IgD-negative memory B cell (primary cell): ENCODE measurements around the gene MORN4. TPM values are rescaled to one million over a fixed set of nuclear protein-coding genes. Genes with fewer than 3 reads are reported as not detected.
"Not testable (repeated sequence)": the region's sequence is repeated elsewhere in the genome, so short reads cannot be mapped to it uniquely, and the experiment has no call there.

ENCODE experiments used
- H3K27ac Mint-ChIP-seq, 3 donors: one replicate each; pipeline ENCODE4 v1.8.0; 2020 to 2022; ENCODE audit warnings: mild to moderate bottlenecking in 3 of 3, mixed read lengths in 3 of 3, moderate library complexity in 1 of 3
- H3K27me3 Mint-ChIP-seq: one replicate; pipeline ENCODE4 v1.8.0; 2021; ENCODE audit warnings: mixed read lengths
- H3K36me3 Mint-ChIP-seq: one replicate; pipeline ENCODE4 v1.8.0; 2020; ENCODE audit warnings: mild to moderate bottlenecking, mixed read lengths
- H3K4me1 Mint-ChIP-seq, 3 donors: one replicate each; pipeline ENCODE4 v1.8.0; 2020 to 2022; ENCODE audit warnings: mixed read lengths in 3 of 3, mild to moderate bottlenecking in 1 of 3
- H3K4me3 Mint-ChIP-seq, 4 donors: one replicate each; pipeline ENCODE4 v1.8.0; 2020 to 2022; ENCODE audit warnings: mild to moderate bottlenecking in 4 of 4, mixed read lengths in 4 of 4, moderate library complexity in 3 of 4
- H3K9me3 Mint-ChIP-seq, 3 donors: one replicate each; pipeline ENCODE4 v1.8.0; 2020 to 2021; ENCODE audit warnings: mixed read lengths in 3 of 3, mild to moderate bottlenecking in 1 of 3
- polyA plus RNA-seq: library from polyadenylated mRNA; unstranded; fragments of 300-500 nt; fragmentation: Illumina TruSeq; gene quantifications from one replicate; pipeline ENCODE4 v1.2.3, GENCODE V29; 2021

The MORN4 gene
- polyA plus RNA-seq, 1 donor from 2014 or later = 2.1 TPM

DNA sequence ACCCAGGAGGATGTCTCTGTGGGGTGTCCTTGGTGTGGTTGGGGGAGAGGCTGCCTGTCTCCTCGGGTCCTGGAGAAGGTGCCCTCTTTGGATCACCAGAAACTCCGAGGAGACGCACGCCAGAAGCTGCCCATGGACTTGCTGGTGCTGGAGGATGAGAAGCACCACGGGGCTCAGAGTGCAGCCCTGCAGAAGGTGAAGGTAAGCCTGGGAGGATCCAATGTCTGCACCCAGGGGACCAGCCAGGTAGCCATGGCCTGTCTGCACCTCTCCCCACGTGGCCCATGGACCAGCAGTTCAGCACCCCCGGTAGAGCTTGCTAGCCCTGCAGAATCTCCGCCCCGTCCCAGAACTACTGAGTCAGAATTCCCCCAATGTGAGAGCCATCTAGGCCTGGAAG lies 55.6 kb downstream of the MORN4 start:
- no peaks in the 10 kb centered on the region for H3K36me3 Mint-ChIP-seq
- H3K4me3 Mint-ChIP-seq = no peak overlapping the region
- no peaks in the 10 kb centered on the region for H3K4me1 Mint-ChIP-seq
- H3K27ac Mint-ChIP-seq = no peak overlapping the region
- H3K9me3 Mint-ChIP-seq = no peaks in the 10 kb centered on the region
- H3K27me3 Mint-ChIP-seq = peaks cover 6% of the 10 kb centered on the region

DNA sequence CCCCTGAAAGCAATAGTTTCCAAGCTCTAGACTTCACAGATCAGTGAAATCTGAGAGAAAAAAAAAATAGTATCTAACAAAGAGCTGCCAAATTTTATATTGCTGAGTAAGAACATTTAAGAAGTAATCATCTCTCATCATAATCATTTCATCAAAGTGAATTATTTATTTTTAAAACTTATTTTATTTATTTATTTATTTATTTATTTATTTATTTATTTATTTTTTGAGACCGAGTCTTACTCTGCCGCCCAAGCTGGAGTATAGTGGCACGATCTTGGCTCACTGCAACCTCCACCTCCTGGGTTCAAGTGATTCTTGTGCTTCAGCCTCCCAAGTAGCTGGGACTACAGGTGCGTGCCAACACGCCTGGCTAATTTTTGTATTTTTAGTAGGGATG lies 56.8 kb downstream of the MORN4 start:
- not testable (repeated sequence) for H3K4me3 Mint-ChIP-seq, H3K4me1 Mint-ChIP-seq, H3K36me3 Mint-ChIP-seq, H3K9me3 Mint-ChIP-seq, H3K27me3 Mint-ChIP-seq
- peak overlapping the region in 1 of 3 donors; percentile 84 for H3K27ac Mint-ChIP-seq

DNA sequence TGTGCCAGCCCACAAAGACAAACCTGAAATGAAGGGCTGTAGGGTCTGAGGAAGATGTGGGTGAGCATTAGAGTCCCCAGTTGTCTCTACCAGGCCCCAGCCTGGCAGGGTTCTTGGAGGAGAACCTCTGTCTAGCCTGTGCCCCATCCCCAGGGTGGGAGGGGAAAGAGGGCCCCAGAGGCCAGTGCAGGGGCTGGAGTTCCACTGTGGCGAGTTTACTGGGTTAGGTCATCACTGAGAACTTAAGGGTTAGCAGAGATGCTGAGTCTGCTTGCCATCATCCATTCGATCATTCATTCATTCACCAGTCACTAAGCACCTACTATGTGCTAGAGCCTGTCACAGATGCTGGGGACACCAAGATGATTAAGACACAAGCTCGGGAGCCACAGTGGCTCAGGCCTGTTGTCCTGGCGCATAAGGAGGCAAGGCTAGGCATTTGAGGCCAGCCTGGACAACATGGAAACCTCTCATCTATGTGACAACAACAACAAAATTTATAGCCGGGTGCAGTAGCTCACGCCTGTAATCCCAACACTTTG lies 58.1 kb downstream of the MORN4 start:
- H3K9me3 Mint-ChIP-seq = no peaks in the 10 kb centered on the region
- H3K27ac Mint-ChIP-seq = no peak overlapping the region
- no peaks in the 10 kb centered on the region for H3K4me1 Mint-ChIP-seq
- H3K27me3 Mint-ChIP-seq = peaks cover 6% of the 10 kb centered on the region
- no peak overlapping the region for H3K4me3 Mint-ChIP-seq
- no peaks in the 10 kb centered on the region for H3K36me3 Mint-ChIP-seq

DNA sequence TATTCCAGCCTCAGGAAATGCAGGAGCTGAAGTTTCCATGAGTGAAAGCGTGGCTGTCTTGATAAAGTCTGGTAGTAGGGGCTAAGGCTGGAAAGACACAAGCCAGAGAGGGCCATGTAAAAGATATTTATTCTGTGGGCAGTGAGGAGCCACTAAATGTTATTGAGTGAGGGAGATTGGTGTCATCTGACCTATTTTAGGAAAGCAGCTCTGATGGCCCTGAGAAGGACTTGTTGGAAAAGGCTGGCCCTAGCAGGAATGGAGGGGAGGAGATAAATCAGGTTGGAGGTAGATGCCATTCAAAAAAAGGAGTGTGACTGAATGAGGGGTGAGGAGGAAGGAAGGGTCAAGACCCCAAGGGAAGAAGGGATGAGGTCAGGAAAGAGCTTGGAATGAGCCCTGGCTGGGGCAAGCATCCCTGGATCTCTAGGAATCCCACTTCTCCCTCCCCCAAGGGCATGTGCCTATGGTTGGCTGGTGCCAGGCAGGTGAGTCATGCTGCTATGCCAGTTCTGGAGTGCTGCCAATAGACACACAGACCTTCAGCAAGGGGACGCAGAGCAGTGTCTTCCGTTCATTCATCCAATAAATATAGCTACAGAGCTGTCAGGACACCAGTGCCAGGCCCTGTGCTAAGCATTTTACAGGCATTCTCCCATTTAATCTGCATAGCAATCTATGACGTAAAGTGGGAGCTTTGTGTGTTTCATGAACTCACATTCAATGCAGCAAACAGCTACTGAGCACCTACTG lies 58.8 kb downstream of the MORN4 start:
- H3K4me1 Mint-ChIP-seq = no peaks in the 10 kb centered on the region
- peak overlapping the region in 1 of 3 donors; percentile 58 for H3K27ac Mint-ChIP-seq
- no peak overlapping the region for H3K4me3 Mint-ChIP-seq
- peaks cover 4% of the 10 kb centered on the region for H3K27me3 Mint-ChIP-seq
- no peaks in the 10 kb centered on the region for H3K36me3 Mint-ChIP-seq
- no peaks in the 10 kb centered on the region for H3K9me3 Mint-ChIP-seq

DNA sequence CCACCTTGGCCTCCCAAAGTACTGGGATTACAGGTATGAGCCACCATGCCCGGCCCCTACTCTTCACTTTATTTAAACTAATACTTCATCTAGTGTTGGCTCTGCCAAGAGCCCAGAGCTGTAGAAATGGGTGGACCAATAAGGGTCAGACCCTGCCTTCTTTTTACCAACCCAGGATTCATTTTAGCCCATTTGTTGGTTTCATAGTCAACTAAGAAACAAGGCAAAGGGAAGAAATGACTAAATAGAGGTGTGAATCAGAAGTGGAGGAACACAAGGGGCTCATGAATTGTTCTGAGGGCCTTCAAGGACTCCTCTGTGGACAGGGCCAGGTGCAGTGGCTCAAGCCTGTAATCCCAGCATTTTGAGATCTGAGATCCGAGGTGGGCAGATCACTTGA lies 59.6 kb downstream of the MORN4 start:
- Mint-ChIP-seq H3K4me1 (no peaks in the 10 kb centered on the region), H3K27me3 (peaks cover 4% of the 10 kb centered on the region), H3K9me3 (no peaks in the 10 kb centered on the region), H3K4me3 (no peak overlapping the region), H3K27ac (no peak overlapping the region), H3K36me3 (no peaks in the 10 kb centered on the region)

DNA sequence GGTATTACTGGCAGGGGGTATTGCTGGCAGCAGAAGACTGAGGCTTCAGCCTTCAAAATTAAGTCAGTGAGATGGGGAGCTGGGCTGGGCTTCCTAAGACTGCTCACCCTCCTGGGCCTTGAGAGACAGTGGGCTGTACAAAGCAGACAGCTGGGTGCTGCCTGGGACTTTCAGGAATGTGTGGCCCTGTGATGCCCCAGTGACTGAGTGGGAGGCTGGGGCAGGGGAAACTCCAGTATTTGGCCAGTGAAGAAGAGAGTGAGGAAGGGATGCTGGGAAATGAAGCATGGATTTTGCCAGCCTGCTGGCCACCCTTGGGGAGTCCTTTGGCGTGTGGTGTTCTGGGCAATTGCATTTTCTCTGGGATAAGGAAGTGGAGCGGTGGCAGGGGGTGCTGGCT lies 60.3 kb downstream of the MORN4 start:
- Mint-ChIP-seq H3K4me1 (no peaks in the 10 kb centered on the region), H3K36me3 (no peaks in the 10 kb centered on the region), H3K9me3 (no peaks in the 10 kb centered on the region), H3K4me3 (no peak overlapping the region), H3K27me3 (peaks cover 3% of the 10 kb centered on the region), H3K27ac (no peak overlapping the region)

DNA sequence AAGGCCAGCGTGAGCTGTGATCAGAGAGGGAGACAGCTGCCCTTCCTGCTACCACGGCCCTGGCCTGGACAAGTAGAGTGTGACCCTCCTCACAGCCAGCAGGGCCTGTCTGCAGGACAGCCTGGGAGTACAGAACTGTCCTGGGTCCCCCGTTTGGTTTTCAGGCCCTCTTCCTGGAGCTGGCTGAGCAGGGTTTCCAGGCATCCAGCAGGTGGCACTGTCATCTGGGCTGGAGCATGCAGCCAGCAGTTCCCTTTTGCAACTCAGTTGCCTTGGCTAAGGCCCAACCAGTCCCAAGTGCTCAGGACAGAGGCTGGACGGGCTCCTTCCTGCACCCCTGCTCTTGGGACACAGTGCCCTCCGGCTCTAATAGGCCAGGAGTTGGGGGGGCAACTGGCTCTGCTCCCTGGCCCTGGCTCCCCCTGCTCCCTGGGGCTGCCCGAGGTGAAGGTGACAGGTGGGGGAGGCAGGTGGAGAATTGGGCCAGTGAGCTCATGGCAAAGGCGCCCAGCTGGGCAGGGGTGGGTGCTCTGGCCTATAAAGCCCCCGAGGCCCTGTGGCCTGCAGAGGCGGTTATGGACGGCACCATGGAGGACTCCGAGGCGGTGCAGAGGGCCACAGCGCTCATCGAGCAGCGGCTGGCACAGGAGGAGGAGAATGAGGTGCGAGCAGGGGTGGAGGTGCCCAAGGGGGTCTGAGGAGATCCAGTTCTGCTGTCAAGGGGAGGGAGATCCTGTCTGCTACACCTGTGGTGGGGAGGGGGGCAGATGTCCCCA lies 60.9 kb downstream of the MORN4 start, which contains the start of gene ANKRD2:
ANKRD2 (plus strand) TSS at position 566 of the 776 bp plus-strand sequence; CDS start at position 576, 10 bp downstream.
- no peak within 1 kb of the TSS for H3K4me3 Mint-ChIP-seq
- H3K36me3 Mint-ChIP-seq = no peaks in the 10 kb centered on the region
- H3K4me1 Mint-ChIP-seq = no peaks in the 10 kb centered on the region
- peaks cover 3% of the 10 kb centered on the region for H3K27me3 Mint-ChIP-seq
- no peaks in the 10 kb centered on the region for H3K9me3 Mint-ChIP-seq
- H3K27ac Mint-ChIP-seq = no peak within 1 kb of the TSS

DNA sequence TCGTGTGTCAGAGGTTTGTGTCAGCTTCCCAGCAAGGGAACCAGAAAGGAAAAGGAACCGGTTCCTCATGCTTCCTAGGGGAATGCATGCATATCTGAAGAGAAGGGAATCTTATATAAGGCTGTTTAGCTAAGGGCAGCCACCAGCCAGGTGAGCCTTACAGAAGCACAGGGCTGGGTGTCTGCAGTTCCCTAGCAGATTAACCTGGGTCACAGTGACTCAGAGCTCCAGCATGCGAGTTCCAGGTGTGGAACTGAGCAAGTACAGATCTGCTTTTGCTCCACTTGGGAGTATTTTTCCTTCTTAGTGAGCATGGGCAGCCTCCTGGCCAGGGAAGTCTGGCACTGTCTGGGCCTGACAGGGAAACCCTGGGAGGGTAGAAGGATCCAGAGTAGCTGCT lies 61.7 kb downstream of the MORN4 start:
- no peaks in the 10 kb centered on the region for H3K4me1 Mint-ChIP-seq
- no peak overlapping the region for H3K27ac Mint-ChIP-seq
- H3K9me3 Mint-ChIP-seq = no peaks in the 10 kb centered on the region
- H3K27me3 Mint-ChIP-seq = peaks cover 3% of the 10 kb centered on the region
- H3K4me3 Mint-ChIP-seq = no peak overlapping the region
- H3K36me3 Mint-ChIP-seq = no peaks in the 10 kb centered on the region

DNA sequence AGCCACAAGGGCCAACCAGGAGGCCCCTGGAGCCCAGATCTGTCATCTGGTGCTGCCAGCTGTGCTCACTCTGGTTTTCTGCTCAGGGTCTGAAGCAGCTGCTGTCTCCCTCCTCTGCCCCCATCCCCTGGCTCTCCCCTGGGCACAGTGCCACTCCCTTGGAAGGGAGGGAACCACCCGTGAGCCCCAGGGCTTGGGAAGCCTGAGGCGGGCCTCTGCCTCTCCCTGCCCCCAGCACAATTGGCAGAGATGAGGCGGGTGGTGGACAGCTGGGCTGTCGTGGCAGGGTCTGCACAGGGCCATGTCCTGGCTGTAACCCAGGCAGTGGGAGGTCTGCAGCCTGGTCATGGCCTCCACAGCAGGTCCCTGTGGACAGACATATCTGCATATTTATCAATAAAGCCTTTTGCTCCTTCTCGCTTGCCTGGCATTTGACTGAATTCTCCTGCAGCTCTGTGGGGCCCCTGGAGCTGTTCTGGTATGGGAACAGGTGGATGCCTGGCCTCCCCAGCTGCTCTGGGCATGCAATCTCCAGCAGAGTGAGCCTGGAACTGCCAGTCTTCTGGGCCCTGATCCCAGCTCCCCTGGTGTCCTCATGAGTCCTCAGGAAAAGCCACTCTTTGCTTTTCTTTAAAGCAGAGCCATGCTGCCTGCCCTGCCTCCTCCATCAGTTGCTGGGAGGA lies 62.4 kb downstream of the MORN4 start:
- no peaks in the 10 kb centered on the region for H3K4me1 Mint-ChIP-seq
- H3K27ac Mint-ChIP-seq = no peak overlapping the region
- no peaks in the 10 kb centered on the region for H3K9me3 Mint-ChIP-seq
- no peak overlapping the region for H3K4me3 Mint-ChIP-seq
- peaks cover 3% of the 10 kb centered on the region for H3K27me3 Mint-ChIP-seq
- H3K36me3 Mint-ChIP-seq = no peaks in the 10 kb centered on the region

DNA sequence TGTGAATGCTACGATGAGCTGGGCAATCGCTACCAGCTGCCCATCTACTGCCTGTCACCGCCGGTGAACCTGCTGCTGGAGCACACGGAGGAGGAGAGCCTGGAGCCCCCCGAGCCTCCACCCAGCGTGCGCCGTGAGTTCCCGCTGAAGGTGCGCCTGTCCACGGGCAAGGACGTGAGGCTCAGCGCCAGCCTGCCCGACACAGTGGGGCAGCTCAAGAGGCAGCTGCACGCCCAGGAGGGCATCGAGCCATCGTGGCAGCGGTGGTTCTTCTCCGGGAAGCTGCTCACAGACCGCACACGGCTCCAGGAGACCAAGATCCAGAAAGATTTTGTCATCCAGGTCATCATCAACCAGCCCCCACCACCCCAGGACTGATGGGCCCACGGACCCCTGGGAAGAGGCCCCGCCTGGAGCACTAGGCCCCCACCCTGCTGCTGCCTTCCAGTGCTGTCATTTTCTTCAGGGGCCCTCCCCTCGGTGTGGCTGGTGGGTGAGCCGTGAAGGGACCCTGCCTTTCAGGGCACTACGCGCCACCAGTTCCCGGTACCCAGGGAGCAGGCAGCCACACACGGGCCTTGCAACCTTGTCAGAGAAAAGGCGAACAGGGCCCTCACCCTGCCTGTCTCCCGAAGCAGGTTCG lies 63.0 kb downstream of the MORN4 start:
- no peak overlapping the region for H3K27ac Mint-ChIP-seq
- no peaks in the 10 kb centered on the region for H3K4me1 Mint-ChIP-seq
- no peak overlapping the region for H3K4me3 Mint-ChIP-seq
- H3K36me3 Mint-ChIP-seq = no peaks in the 10 kb centered on the region
- peaks cover 3% of the 10 kb centered on the region for H3K27me3 Mint-ChIP-seq
- H3K9me3 Mint-ChIP-seq = no peaks in the 10 kb centered on the region

DNA sequence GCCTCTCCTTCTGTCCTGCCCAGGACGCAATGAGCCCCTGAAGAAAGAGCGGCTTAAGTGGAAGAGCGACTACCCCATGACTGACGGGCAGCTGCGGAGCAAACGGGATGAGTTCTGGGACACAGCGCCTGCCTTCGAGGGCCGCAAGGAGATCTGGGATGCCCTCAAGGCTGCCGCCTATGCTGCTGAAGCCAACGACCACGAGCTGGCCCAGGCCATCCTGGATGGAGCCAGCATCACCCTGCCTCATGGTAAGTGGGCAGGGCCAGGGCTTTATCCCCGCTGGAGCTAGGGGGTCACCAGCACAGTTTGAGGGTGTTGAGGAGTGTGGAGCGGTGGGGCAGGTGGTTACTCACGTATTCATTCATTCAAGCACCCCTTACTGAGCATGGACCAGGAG lies 65.4 kb downstream of the MORN4 start:
- no peak overlapping the region for H3K4me3 Mint-ChIP-seq
- no peaks in the 10 kb centered on the region for H3K9me3 Mint-ChIP-seq
- H3K4me1 Mint-ChIP-seq = no peaks in the 10 kb centered on the region
- no peaks in the 10 kb centered on the region for H3K27me3 Mint-ChIP-seq
- no peak overlapping the region for H3K27ac Mint-ChIP-seq
- H3K36me3 Mint-ChIP-seq = no peaks in the 10 kb centered on the region

DNA sequence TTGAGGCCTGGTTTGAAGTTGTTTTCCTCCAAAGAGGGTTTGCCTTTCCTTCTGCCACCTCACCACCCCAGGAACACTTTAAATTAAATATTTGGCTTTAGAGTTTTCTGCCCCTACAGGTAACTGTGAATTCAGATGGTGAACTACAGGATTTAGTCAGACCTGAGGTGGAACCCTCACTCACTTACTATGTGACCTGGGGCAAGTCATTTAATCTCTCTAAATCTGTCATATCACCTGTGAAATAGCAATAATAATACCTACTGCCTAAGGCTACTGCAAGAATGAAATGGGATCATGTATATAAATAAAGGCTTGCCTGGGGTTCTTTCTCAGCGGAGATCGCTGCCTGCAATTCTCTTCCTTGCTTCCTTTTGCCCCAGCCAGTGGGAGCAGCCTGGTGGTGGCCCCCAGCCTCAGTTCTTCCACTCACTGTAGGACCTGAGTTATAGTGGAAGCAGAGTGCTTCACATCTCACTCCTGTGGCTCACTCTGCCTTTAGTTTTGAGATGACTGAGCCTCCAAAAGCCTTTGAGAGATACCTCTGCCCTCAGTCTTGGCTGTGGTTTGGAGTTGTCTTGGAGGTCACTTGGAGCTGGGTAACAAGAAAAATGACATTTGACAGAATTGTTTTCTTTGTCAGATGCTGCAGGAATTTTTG lies 66.8 kb downstream of the MORN4 start:
- Mint-ChIP-seq H3K4me3 (no peak overlapping the region), H3K27ac (no peak overlapping the region), H3K9me3 (peaks cover 0 to 4% (median 0%) of the 10 kb centered on the region in 3 donors), H3K4me1 (peaks cover 0 to 2% (median 0%) of the 10 kb centered on the region in 3 donors), H3K36me3 (no peaks in the 10 kb centered on the region), H3K27me3 (no peaks in the 10 kb centered on the region)

DNA sequence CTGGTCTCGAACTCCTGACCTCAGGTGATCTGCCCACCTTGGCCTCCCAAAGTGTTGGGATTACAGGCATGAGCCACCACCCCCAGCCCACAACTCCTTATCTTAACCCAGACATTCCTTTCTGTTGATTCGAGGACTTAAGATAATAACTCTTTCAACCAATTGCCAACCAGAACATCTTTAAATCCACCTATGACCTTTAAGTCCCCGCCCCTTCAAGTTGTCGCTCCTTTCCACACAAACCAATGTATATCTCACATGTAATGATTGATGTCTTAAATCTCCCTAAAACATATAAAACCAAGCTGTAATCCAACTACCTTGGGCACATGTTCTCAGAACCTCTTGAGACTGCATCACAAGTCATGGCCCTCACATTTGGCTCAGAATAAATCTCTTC lies 68.5 kb downstream of the MORN4 start:
- H3K4me1 Mint-ChIP-seq = peaks cover 0 to 2% (median 2%) of the 10 kb centered on the region in 3 donors
- H3K9me3 Mint-ChIP-seq = peaks cover 0 to 4% (median 0%) of the 10 kb centered on the region in 3 donors
- no peak overlapping the region for H3K4me3 Mint-ChIP-seq
- no peak overlapping the region for H3K27ac Mint-ChIP-seq
- no peaks in the 10 kb centered on the region for H3K27me3 Mint-ChIP-seq
- no peaks in the 10 kb centered on the region for H3K36me3 Mint-ChIP-seq
